Endothelial cell of umbilical vein (primary cell): ENCODE data around the gene GNA12. TPM values are rescaled to one million over a fixed set of nuclear protein-coding genes. Genes with fewer than 3 reads are reported as not detected.

Experiments
- BruUV-seq: library from RNA; stranded (reverse); fragments of 400-500 nt; replicated peaks from 2 replicates; lab custom pipeline; 2021; lab: Mats Ljungman, UMichigan
- CTCF ChIA-PET: fragments of 300-600, 350-600 bp; sonication (Branson Sonifier 250); formaldehyde crosslinking; loops from one replicate; lab custom pipeline; 2021; ENCODE audit warnings: antibody characterized with exemption, inconsistent platforms; lab: Charles Lee
- POLR2A ChIA-PET: fragments of 300-600, 350-600 bp; sonication (Branson Sonifier 250); formaldehyde crosslinking; loops from one replicate; lab custom pipeline; 2021; ENCODE audit warnings: antibody characterized with exemption, inconsistent platforms; lab: Charles Lee
- DNase-seq: peaks from one replicate; pipeline ENCODE4 v3.0.0-alpha.2; 2011; ENCODE audit warnings: low read depth, low spot score
- FAIRE-seq: peaks from 2 replicates; lab custom pipeline; 2011; peaks lifted over from hg19 to GRCh38; lab: Jason Lieb, UNC
- H2AFZ ChIP-seq: 2 replicates; pipeline ENCODE4 v1.6.0; 2012; ENCODE audit warnings: low read depth, low read length, control low read depth, inconsistent platforms
- H3K27ac ChIP-seq: 2 replicates; pipeline ENCODE4 v1.5.1; 2011; ENCODE audit warnings: low read depth, mild to moderate bottlenecking, control low read depth, low read length, moderate library complexity; ENCODE audit not compliant: insufficient read depth
- H3K27me3 ChIP-seq, 2 experiments: 2 replicates each; pipeline versions ENCODE4 v1.6.0 to v1.6.1; 2011; ENCODE audit warnings: low read length in 2 of 2, mixed read lengths in 1 of 2; ENCODE audit not compliant: control insufficient read depth in 2 of 2, insufficient read depth in 2 of 2
- H3K36me3 ChIP-seq, 2 experiments: 2 replicates in 1 of 2; 3 replicates in 1 of 2; pipeline ENCODE4 v1.5.1; 2011; ENCODE audit warnings: low read length in 2 of 2, mild to moderate bottlenecking in 1 of 2, moderate library complexity in 1 of 2; ENCODE audit not compliant: control insufficient read depth in 2 of 2, insufficient read depth in 2 of 2; ENCODE audit errors: extremely low read depth in 1 of 2
- H3K4me1 ChIP-seq: 3 replicates; pipeline ENCODE4 v1.5.1; 2011; ENCODE audit warnings: mild to moderate bottlenecking, low read length; ENCODE audit not compliant: control insufficient read depth, insufficient read depth; ENCODE audit errors: extremely low read depth
- H3K4me2 ChIP-seq: 2 replicates; pipeline ENCODE4 v1.6.1; 2011; ENCODE audit warnings: low read length, control low read depth, mixed read lengths; ENCODE audit not compliant: insufficient read depth
- H3K4me3 ChIP-seq, 3 experiments: fragments of 200-600 bp in 1 of 3; sonication (generic), shearing (Covaris generic) in 1 of 3; replicated peaks in 1 of 3; 2 replicates each; pipeline ENCODE4 v1.5.1; 2011 to 2016; ENCODE audit warnings: control low read depth in 3 of 3, low read length in 3 of 3, mild to moderate bottlenecking in 2 of 3, inconsistent platforms in 1 of 3, low read depth in 1 of 3, moderate library complexity in 1 of 3; ENCODE audit not compliant: insufficient read depth in 1 of 3
- H3K79me2 ChIP-seq: 2 replicates; pipeline ENCODE4 v1.6.0; 2012; ENCODE audit warnings: low read length, inconsistent platforms; ENCODE audit not compliant: control insufficient read depth, insufficient read depth
- H3K9ac ChIP-seq: replicated peaks from 2 replicates; pipeline ENCODE3; 2011; ENCODE audit warnings: low read length, control low read depth; ENCODE audit not compliant: insufficient read depth; ENCODE audit errors: extremely low read depth
- H3K9me1 ChIP-seq: replicated peaks from 3 replicates; pipeline ENCODE4 v1.6.0; 2011; ENCODE audit warnings: mild to moderate bottlenecking, low read length; ENCODE audit not compliant: control insufficient read depth, insufficient read depth; ENCODE audit errors: extremely low read depth
- H3K9me3 ChIP-seq: replicated peaks from 2 replicates; pipeline ENCODE4 v1.5.1; 2012; ENCODE audit warnings: low read length, inconsistent platforms; ENCODE audit not compliant: control insufficient read depth, insufficient read depth
- H4K20me1 ChIP-seq: replicated peaks from 2 replicates; pipeline ENCODE3; 2011; ENCODE audit warnings: mild to moderate bottlenecking, low read length; ENCODE audit not compliant: control insufficient read depth, insufficient read depth; ENCODE audit errors: extremely low read depth
- EZH2 ChIP-seq: IDR thresholded peaks from 2 replicates; pipeline ENCODE4 v1.6.1; 2012; ENCODE audit warnings: borderline replicate concordance, low read depth, mild to moderate bottlenecking, moderate library complexity, low read length, inconsistent platforms; ENCODE audit not compliant: severe bottlenecking
- FOS ChIP-seq: IDR thresholded peaks from 2 replicates; pipeline ENCODE4 v1.6.1; 2011; ENCODE audit warnings: mild to moderate bottlenecking, low read length, moderate library complexity, borderline replicate concordance; ENCODE audit not compliant: insufficient read depth
- GATA2 ChIP-seq: IDR thresholded peaks from 2 replicates; pipeline ENCODE4 v1.7.0; 2011; ENCODE audit warnings: low read depth, mild to moderate bottlenecking, moderate library complexity, mixed read lengths, low read length; ENCODE audit not compliant: insufficient read length, insufficient read depth
- JUN ChIP-seq: IDR thresholded peaks from 2 replicates; pipeline ENCODE4 v1.6.1; 2011; ENCODE audit warnings: borderline replicate concordance, low read depth; ENCODE audit not compliant: insufficient read length, insufficient read depth
- MYC ChIP-seq: IDR thresholded peaks from one replicate; pipeline ENCODE4 v1.6.1; 2011; ENCODE audit warnings: mild to moderate bottlenecking, low read depth, low read length
- POLR2A ChIP-seq: IDR thresholded peaks from 2 replicates; pipeline ENCODE4 v1.6.1; 2012; ENCODE audit warnings: low read depth, mild to moderate bottlenecking, control low read depth, low read length
- POLR2AphosphoS5 ChIP-seq: IDR thresholded peaks from 2 replicates; pipeline ENCODE4 v1.6.1; 2012; ENCODE audit warnings: low read depth, mild to moderate bottlenecking, control low read depth, low read length, moderate library complexity; ENCODE audit not compliant: insufficient read depth
- dilution Hi-C: fragments of 300-500 bp; cut with MboI; formaldehyde crosslinking; loops from one replicate; pipeline ENCODE4 v1.15.0; 2019; ENCODE audit warnings: low sequenced_read_pairs; ENCODE audit not compliant: extremely low pct_ligation_motif_present
- intact Hi-C: fragments of 100-400 bp; cut with micrococcal nuclease; formaldehyde crosslinking; loops from one replicate; pipeline ENCODE4 v1.10.0; 2022
- polyA plus RNA-seq, 4 experiments: library from polyadenylated mRNA; depleted of rRNA in 3 of 4; stranded (reverse) in 3 of 4; unstranded in 1 of 4; fragments of >200 nt; gene quantifications; 2 replicates each; pipeline versions ENCODE4 v1.2.1 to v1.2.3, GENCODE V29; 2011 to 2012; ENCODE audit warnings: missing spikeins in 1 of 4
- total RNA-seq: library from RNA; stranded (reverse); gene quantifications from 2 replicates; pipeline ENCODE4 v1.2.3, GENCODE V29; 2021
- TF ChIP-seq, protein P1 (sequence below), 2 donors: IDR thresholded peaks; 1 replicate in 1 of 2; 2 replicates in 1 of 2; pipeline ENCODE4 v1.5.1; 2011; ENCODE audit warnings: low read length in 2 of 2, mild to moderate bottlenecking in 2 of 2, moderate library complexity in 2 of 2, control low read depth in 1 of 2, inconsistent platforms in 1 of 2, low read depth in 1 of 2; ENCODE audit not compliant: insufficient read depth in 1 of 2; ENCODE audit errors: extremely low read depth in 1 of 2
- TF ChIP-seq, protein P2 (sequence below): IDR thresholded peaks from 2 replicates; pipeline ENCODE4 v1.6.1; 2011; ENCODE audit not compliant: insufficient read depth, insufficient read length

GNA12 gene
- total and polyA plus RNA-seq, 2 donors (not counting 3 experiments of a cell fraction or from before 2014, with no cell fraction given): 63.0 to 75.1 TPM

DNA sequence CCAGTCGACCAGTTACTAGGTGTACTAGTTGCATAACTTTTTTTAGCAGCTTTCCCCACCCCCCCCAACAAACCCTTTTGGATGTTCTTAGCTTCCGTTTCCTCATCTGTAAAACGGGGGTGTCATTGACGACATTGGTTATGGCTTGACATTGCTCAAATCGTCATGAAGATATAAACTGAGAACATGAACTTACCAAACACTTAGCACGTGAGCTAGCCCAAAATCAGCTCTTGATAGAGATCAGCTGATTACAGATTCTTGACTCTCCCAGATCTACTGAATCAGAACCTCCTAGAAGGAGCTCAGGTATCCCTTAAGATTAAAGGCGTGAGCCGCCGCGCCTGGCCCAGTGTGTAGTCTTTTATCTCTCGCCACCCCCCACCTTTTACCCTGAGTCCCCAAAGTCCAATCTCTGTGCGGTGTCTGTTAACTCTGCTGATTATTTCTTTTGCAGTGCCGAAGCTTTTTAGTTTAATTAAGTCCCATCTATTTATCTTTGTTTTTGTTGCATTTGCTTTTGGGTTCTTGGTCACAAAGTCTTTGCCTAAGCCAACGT is 1.0 kb upstream of the GNA12 start:
- Histone ChIP-seq H4K20me1 (no peaks in the 10 kb centered on the region), H3K27me3 (no peaks in the 10 kb centered on the region), H3K4me3 (peak overlapping the region in 1 of 3 experiments; percentile 18), H3K9me1 (no peaks in the 10 kb centered on the region), H3K36me3 (no peaks in the 10 kb centered on the region), H2AFZ (peak overlapping the region; percentile 51), H3K4me2 (peak overlapping the region; percentile 47), H3K9ac (no peak overlapping the region), H3K27ac (no peak overlapping the region), H3K79me2 (peaks cover 31% of the 10 kb centered on the region), H3K9me3 (no peaks in the 10 kb centered on the region), H3K4me1 (peaks cover 2% of the 10 kb centered on the region)
- CTCF ChIA-PET: no interaction called here
- TF ChIP-seq GATA2 (no peak), POLR2A (no peak), FOS (no peak), EZH2 (no peak), MYC (no peak), JUN (no peak), POLR2AphosphoS5 (no peak)
- TF ChIP-seq, protein P1, sequence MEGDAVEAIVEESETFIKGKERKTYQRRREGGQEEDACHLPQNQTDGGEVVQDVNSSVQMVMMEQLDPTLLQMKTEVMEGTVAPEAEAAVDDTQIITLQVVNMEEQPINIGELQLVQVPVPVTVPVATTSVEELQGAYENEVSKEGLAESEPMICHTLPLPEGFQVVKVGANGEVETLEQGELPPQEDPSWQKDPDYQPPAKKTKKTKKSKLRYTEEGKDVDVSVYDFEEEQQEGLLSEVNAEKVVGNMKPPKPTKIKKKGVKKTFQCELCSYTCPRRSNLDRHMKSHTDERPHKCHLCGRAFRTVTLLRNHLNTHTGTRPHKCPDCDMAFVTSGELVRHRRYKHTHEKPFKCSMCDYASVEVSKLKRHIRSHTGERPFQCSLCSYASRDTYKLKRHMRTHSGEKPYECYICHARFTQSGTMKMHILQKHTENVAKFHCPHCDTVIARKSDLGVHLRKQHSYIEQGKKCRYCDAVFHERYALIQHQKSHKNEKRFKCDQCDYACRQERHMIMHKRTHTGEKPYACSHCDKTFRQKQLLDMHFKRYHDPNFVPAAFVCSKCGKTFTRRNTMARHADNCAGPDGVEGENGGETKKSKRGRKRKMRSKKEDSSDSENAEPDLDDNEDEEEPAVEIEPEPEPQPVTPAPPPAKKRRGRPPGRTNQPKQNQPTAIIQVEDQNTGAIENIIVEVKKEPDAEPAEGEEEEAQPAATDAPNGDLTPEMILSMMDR (IDR thresholded peaks at IDR 0.05; ENCODE audit: extremely low read depth in 1 of 2, insufficient read depth in 1 of 2, low read depth in 1 of 2, low read length in 2 of 2): no peak
- TF ChIP-seq, protein P2, sequence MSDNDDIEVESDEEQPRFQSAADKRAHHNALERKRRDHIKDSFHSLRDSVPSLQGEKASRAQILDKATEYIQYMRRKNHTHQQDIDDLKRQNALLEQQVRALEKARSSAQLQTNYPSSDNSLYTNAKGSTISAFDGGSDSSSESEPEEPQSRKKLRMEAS: no peak
- BruUV-seq: no TSS peak
- intact Hi-C loops: loop anchor here (2.0 kb wide), 1 partner anchor 110 kb away; no protein-coding TSS in a partner anchor
- dilution Hi-C loops: no loop called here
- POLR2A ChIA-PET: no interaction called here
- DNase-seq: no peak
- no peak for FAIRE-seq
